Breast epithelium (tissue), 4 donors: ENCODE data around the gene ZFR2. TPM values are rescaled to one million over a fixed set of nuclear protein-coding genes. Genes with fewer than 3 reads are reported as not detected.

Experiments used
- DNase-seq, 2 donors: peaks; one replicate each; pipeline ENCODE4 v3.0.0-alpha.2; 2019; ENCODE audit warnings: low spot score in 2 of 2
- H3K27ac ChIP-seq, 2 donors: fragments of 200-600 bp; sonication (generic) in 1 of 2; one replicate each; pipeline ENCODE4 v1.5.1; 2016 to 2019; ENCODE audit warnings: mild to moderate bottlenecking in 1 of 2
- H3K27me3 ChIP-seq, 2 donors: fragments of 200-600 bp; sonication (generic) in 1 of 2; one replicate each; pipeline versions ENCODE4 v1.5.1 to v1.6.0; 2017 to 2019; ENCODE audit warnings: control low read depth in 1 of 2, mild to moderate bottlenecking in 1 of 2
- H3K36me3 ChIP-seq: fragments of 200-600 bp; one replicate; pipeline ENCODE4 v1.5.1; 2019
- H3K4me1 ChIP-seq, 2 donors: fragments of 200-600 bp; sonication (generic); one replicate each; pipeline ENCODE4 v1.5.1; 2016 to 2019; ENCODE audit warnings: control low read depth in 1 of 2
- H3K4me3 ChIP-seq, 3 donors: fragments of 200-600 bp; sonication (generic); 1 replicate in 2 of 3; 2 replicates in 1 of 3; pipeline ENCODE4 v1.5.1; 2016 to 2019; ENCODE audit warnings: mild to moderate bottlenecking in 3 of 3, moderate library complexity in 2 of 3
- H3K9me3 ChIP-seq, 2 donors: fragments of 200-600 bp; sonication (generic) in 1 of 2; one replicate each; pipeline ENCODE4 v1.5.1; 2016 to 2019; ENCODE audit warnings: control low read depth in 1 of 2
- POLR2A ChIP-seq: fragments of 450-650 bp; IDR thresholded peaks from one replicate; pipeline ENCODE4 v1.6.1; 2016; ENCODE audit warnings: antibody characterized with exemption, mild to moderate bottlenecking, moderate library complexity
- POLR2AphosphoS5 ChIP-seq, 3 donors: sonication (generic); formaldehyde crosslinking; IDR thresholded peaks; one replicate each; pipeline ENCODE4 v1.6.1; 2017; ENCODE audit warnings: antibody characterized with exemption in 3 of 3
- intact Hi-C: fragments of 100-400 bp; cut with DNase I; formaldehyde crosslinking; loops from one replicate; pipeline ENCODE4 v1.15.1; 2023; ENCODE audit warnings: low total_unique reads
- total RNA-seq, 3 donors: library from RNA; depleted of rRNA; stranded (reverse); fragments of >200 nt; gene quantifications; one replicate each; pipeline ENCODE4 v1.1.0, GENCODE V29; 2016
- TF ChIP-seq, protein P1 (sequence below), 3 donors: fragments of 450-650 bp; IDR thresholded peaks; one replicate each; pipeline ENCODE4 v1.5.1; 2016 to 2017; ENCODE audit warnings: antibody characterized with exemption in 3 of 3, mild to moderate bottlenecking in 3 of 3, moderate library complexity in 3 of 3

The ZFR2 gene
- total RNA-seq, 3 donors from 2014 or later: 0.98 TPM; not detected in 2

DNA sequence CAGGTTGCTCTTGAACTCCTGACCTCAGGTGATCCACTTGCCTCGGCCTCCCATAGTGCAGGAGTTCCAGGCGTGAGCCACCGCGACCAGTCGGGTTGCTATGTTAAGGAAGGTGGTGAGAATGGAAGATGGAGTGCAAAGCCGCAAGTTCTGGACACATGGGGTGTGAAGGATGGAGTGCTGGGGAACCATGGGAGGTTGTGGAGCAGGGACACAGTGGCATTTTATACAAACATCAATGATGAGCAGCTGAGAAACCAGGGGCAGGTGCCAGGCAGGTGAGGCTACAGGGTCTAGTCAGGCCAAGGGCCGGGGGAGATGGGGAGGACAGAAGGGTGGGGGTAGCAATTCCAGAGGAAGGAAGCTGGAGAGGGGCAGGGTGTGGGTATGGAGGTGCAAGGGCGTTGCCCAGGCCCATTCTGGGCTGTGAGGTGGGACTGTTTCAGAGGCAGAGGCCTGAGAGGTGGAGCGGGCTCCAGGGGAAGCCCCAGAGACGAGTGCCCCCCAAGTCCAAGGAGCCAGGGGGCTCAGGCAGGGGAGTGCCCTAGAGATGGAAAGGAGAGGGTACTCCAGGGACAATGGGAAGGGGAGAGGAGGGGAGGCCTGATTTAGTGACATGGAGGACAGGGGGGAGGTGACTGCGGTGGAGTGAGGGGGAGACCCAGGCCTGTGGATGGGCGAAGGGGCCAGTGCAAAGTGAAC, 94.9 kb downstream of the ZFR2 start:
- intact Hi-C loops: no loop called here
- H3K36me3 ChIP-seq: no peaks in the 10 kb centered on the region
- no peak overlapping the region for H3K27ac ChIP-seq
- H3K4me1 ChIP-seq: no peaks in the 10 kb centered on the region
- H3K4me3 ChIP-seq: no peak overlapping the region
- H3K27me3 ChIP-seq: peaks cover 0 to 12% of the 10 kb centered on the region in 2 donors
- H3K9me3 ChIP-seq: no peaks in the 10 kb centered on the region
- TF ChIP-seq POLR2AphosphoS5 (IDR thresholded peaks at IDR 0.05): no peak
- TF ChIP-seq, protein P1, sequence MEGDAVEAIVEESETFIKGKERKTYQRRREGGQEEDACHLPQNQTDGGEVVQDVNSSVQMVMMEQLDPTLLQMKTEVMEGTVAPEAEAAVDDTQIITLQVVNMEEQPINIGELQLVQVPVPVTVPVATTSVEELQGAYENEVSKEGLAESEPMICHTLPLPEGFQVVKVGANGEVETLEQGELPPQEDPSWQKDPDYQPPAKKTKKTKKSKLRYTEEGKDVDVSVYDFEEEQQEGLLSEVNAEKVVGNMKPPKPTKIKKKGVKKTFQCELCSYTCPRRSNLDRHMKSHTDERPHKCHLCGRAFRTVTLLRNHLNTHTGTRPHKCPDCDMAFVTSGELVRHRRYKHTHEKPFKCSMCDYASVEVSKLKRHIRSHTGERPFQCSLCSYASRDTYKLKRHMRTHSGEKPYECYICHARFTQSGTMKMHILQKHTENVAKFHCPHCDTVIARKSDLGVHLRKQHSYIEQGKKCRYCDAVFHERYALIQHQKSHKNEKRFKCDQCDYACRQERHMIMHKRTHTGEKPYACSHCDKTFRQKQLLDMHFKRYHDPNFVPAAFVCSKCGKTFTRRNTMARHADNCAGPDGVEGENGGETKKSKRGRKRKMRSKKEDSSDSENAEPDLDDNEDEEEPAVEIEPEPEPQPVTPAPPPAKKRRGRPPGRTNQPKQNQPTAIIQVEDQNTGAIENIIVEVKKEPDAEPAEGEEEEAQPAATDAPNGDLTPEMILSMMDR (IDR thresholded peaks at IDR 0.05): no peak
- no peak for TF ChIP-seq POLR2A
- no peak for DNase-seq

DNA sequence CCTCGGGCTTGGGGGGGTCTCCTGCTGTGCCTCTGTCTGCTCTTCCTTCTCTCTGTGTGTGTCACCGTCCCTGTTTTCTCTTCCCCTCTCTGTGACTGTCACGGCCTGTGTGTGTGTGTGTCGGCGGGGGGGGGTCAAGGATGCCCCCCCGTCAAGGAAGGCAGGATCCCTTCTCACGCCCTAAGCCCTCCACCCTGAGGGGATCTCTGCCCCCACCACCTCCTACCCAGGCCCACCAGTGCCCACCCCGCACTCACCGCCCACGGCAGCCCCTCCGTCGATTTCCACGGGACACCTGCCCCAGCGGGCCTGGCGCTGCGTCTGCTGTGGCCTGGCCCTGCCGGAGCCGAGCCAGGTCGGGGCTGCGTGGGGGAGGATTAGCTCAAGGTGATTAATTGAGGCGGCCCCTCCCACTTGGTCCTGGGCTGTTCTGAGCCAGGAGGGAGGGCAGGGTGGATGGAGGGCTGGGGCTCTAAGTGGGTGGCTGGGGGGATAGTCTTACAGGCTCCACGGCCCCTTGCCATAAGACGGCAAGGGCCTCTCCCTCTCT, 96.9 kb downstream of the ZFR2 start, which contains the start of gene RAX2:
Gene RAX2 (minus strand): TSS at position 323 of the 550 bp plus-strand sequence. CDS start 486 bp downstream, outside the sequence.
- no peak within 1 kb of the TSS for H3K4me3 ChIP-seq
- peaks cover 5% of the 10 kb centered on the region for H3K36me3 ChIP-seq
- no peaks in the 10 kb centered on the region for H3K4me1 ChIP-seq
- intact Hi-C loops: no loop called here
- no peaks in the 10 kb centered on the region for H3K27me3 ChIP-seq
- DNase-seq: no peak
- H3K27ac ChIP-seq: no peak within 1 kb of the TSS
- H3K9me3 ChIP-seq: no peaks in the 10 kb centered on the region
- TF ChIP-seq POLR2AphosphoS5 (IDR thresholded peaks at IDR 0.05): no peak
- TF ChIP-seq, protein P1 (IDR thresholded peaks at IDR 0.05): no peak
- TF ChIP-seq POLR2A: no peak

DNA sequence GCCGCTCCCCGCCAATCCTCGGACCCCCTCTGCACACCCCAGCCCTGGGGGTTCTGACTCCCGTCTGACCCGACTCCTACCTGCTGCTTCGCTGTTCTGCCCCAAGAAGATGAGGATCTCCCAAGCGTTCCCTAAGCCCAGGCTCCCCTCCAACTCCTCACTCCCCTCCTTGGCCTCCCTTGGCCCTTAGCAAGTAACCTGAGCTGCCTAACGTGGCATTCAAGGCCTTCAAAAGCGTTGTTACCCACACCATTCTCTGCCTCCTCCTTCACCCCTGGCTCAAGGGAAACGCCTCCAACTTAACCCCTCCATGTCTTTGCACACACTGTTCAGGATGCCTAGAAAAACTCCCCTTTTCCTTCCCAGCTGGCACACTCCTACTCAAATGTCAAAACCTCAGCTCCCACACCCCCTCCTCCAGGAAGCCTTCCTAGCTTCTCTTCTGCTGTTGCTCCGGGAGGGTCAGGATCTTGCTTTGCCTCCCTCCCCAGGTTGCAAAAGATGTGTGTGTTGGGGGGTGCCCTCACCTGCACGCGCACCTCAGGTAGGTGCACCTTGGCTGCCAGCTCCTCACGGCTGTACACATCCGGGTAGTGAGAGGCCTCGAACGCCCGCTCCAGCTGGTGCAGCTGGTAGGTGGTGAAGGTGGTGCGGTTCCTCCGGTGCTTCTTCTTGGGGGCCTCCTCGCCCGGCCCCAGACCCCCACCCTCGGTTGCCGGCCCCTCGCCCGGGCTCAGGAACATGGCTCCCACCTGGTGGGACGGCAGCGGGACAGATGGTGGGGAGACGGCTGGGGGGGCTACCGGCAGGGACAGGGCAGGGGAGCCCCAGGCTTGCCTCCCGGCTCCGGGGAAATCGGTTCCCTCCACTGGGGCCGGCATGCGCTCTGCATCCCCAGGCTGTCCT, 97.6 kb downstream of the ZFR2 start:
- TF ChIP-seq, protein P1 (IDR thresholded peaks at IDR 0.05): no peak
- TF ChIP-seq POLR2A (no peak), POLR2AphosphoS5 (IDR thresholded peaks at IDR 0.05) (no peak)
- Histone ChIP-seq H3K36me3 (peaks cover 6% of the 10 kb centered on the region), H3K27me3 (no peaks in the 10 kb centered on the region), H3K27ac (peak overlapping the region in 1 of 2 donors; percentile 19), H3K4me1 (no peaks in the 10 kb centered on the region), H3K4me3 (peak overlapping the region in 2 of 3 donors; percentile 13 to 33), H3K9me3 (no peaks in the 10 kb centered on the region)
- no peak for DNase-seq
- intact Hi-C loops: no loop called here

DNA sequence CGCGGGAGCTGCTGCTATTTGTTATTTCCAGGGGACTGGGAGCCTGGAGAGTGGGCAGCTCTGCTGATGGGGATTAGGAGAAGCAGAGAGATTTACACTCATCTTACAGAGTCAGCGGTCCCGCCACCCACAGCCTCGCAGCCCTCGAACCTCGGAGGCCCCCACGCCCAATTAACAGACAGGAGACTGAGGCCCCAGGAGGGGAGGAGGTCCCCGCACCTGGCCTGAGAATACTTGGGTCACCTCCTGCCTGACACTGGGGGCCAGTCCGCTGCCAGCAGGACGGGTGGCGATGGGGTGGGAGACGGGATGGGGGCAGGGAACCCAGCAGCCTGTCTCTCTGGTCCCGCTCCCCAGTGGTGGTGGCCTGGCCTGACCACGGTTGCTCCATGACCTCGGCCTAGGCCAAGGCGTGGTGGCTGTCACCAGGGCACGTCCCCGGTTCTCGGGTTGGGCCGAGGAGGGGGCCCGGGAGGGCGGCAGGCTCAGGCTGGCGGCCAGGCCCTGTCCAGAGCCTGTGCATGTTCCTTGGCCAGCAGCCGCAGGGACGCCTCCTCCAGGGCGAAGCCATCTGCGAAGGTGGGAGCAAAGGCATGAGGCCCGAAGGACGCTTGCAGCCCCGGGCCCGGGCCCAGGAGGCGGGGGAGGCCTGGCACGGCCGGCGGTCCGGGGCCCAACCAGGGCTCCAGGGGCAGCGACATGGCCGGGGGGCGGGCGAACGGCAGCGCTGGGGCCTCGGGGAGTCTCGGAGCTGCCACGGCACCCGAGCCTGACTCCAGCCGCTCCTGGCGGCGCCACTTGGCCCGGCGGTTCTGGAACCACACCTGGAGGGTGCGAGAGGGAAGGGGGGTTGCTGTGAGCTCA, 98.5 kb downstream of the ZFR2 start:
- TF ChIP-seq, protein P1 (IDR thresholded peaks at IDR 0.05): no peak
- TF ChIP-seq POLR2A: no peak
- TF ChIP-seq POLR2AphosphoS5 (IDR thresholded peaks at IDR 0.05): no peak
- intact Hi-C loops: no loop called here
- peak overlapping the region in 1 of 2 donors; percentile 19 for H3K27ac ChIP-seq
- no peaks in the 10 kb centered on the region for H3K9me3 ChIP-seq
- peaks cover 6% of the 10 kb centered on the region for H3K36me3 ChIP-seq
- no peaks in the 10 kb centered on the region for H3K4me1 ChIP-seq
- H3K4me3 ChIP-seq: peak overlapping the region in 2 of 3 donors; percentile 13 to 33
- H3K27me3 ChIP-seq: no peaks in the 10 kb centered on the region
- DNase-seq: no peak
